Esophagus (tissue), 2 donors: Measurements from ENCODE around the gene VWA1. TPM values are rescaled to one million over a fixed set of nuclear protein-coding genes. Genes with fewer than 3 reads are reported as not detected.

Experiments
- H3K27ac ChIP-seq, 2 donors: one replicate each; pipeline ENCODE4 v1.5.1; 2013; ENCODE audit warnings: low read depth in 2 of 2, mild to moderate bottlenecking in 2 of 2, inconsistent platforms in 1 of 2, low read length in 1 of 2, moderate library complexity in 1 of 2
- H3K27me3 ChIP-seq, 2 donors: one replicate each; pipeline ENCODE4 v1.6.1; 2013; ENCODE audit warnings: low read length in 2 of 2, control low read depth in 1 of 2, mild to moderate bottlenecking in 1 of 2; ENCODE audit not compliant: insufficient read depth in 2 of 2, control insufficient read depth in 1 of 2
- H3K36me3 ChIP-seq, 2 donors: one replicate each; pipeline ENCODE4 v1.6.1; 2013; ENCODE audit warnings: low read length in 1 of 2; ENCODE audit not compliant: control insufficient read depth in 2 of 2, insufficient read depth in 2 of 2
- H3K4me1 ChIP-seq, 2 donors: one replicate each; pipeline ENCODE4 v1.6.1; 2013; ENCODE audit warnings: low read length in 1 of 2; ENCODE audit not compliant: control insufficient read depth in 2 of 2, insufficient read depth in 2 of 2
- H3K4me3 ChIP-seq, 2 donors: one replicate each; pipeline ENCODE4 v1.5.1; 2013; ENCODE audit warnings: low read length in 2 of 2, mild to moderate bottlenecking in 2 of 2, low read depth in 1 of 2, moderate library complexity in 1 of 2
- H3K9me3 ChIP-seq, 2 donors: one replicate each; pipeline ENCODE4 v1.6.1; 2013; ENCODE audit warnings: mild to moderate bottlenecking in 2 of 2, low read depth in 1 of 2, low read length in 1 of 2, moderate library complexity in 1 of 2; ENCODE audit not compliant: control insufficient read depth in 2 of 2, insufficient read depth in 1 of 2
- WGBS, 2 donors: extraction: QIAGEN DNeasy Blood & Tissue Kit; methylation state at CpG; one replicate each; pipeline ENCODE4 v1.1.7; 2013; 5-methylcytosine and 5-hydroxymethylcytosine counted together
- polyA plus RNA-seq, 2 donors: library from polyadenylated mRNA; stranded (reverse); fragments of 200-250 nt; gene quantifications; one replicate each; pipeline ENCODE4 v1.2.3, GENCODE V29; 2013
- donor health status: healthy with polysubstance abuse.
- donor health status: Bipolar disorder and iron deficiency.

Gene VWA1
- polyA plus RNA-seq, 2 donors, result 21.0 to 21.4 TPM

- H3K27me3 ChIP-seq, result no peaks in the 10 kb centered on the region
- H3K4me1 ChIP-seq, result peaks cover 20 to 26% of the 10 kb centered on the region in 2 donors
- no peak overlapping the region for H3K4me3 ChIP-seq
- H3K36me3 ChIP-seq, result no peaks in the 10 kb centered on the region
- no peaks in the 10 kb centered on the region for H3K9me3 ChIP-seq
- WGBS, 2 donors, result 65 to 69% methylated on average over 29 of the region's 29 CpGs
- H3K27ac ChIP-seq, result peak overlapping the region in 1 of 2 donors; percentile 29
Observed at GRCh38 chr1:1422465-1423244, 12.8 kb upstream of the VWA1 start.

GRCh38 chr1:1423245-1423597, 12.3 kb upstream of the VWA1 start:
- Histone ChIP-seq H3K27ac (no peak overlapping the region), H3K9me3 (no peaks in the 10 kb centered on the region), H3K4me3 (no peak overlapping the region), H3K27me3 (no peaks in the 10 kb centered on the region), H3K36me3 (no peaks in the 10 kb centered on the region), H3K4me1 (peaks cover 20 to 26% of the 10 kb centered on the region in 2 donors)
- WGBS, 2 donors, result 91 to 93% methylated on average over 7 of the region's 7 CpGs

GRCh38 chr1:1424707-1425106, 10.8 kb upstream of the VWA1 start:
- no peaks in the 10 kb centered on the region for H3K36me3 ChIP-seq
- no peaks in the 10 kb centered on the region for H3K9me3 ChIP-seq
- no peak overlapping the region for H3K4me3 ChIP-seq
- H3K27ac ChIP-seq, result no peak overlapping the region
- 85 to 88% methylated on average over 15 of the region's 15 CpGs for WGBS, 2 donors
- H3K27me3 ChIP-seq, result no peaks in the 10 kb centered on the region
- peaks cover 16 to 20% of the 10 kb centered on the region in 2 donors for H3K4me1 ChIP-seq

- H3K4me3 ChIP-seq, result no peak overlapping the region
- no peaks in the 10 kb centered on the region for H3K27me3 ChIP-seq
- H3K36me3 ChIP-seq, result no peaks in the 10 kb centered on the region
- WGBS, 2 donors, result 80 to 85% methylated on average over 12 of the region's 12 CpGs
- peaks cover 17 to 19% of the 10 kb centered on the region in 2 donors for H3K4me1 ChIP-seq
- no peaks in the 10 kb centered on the region for H3K9me3 ChIP-seq
- no peak overlapping the region for H3K27ac ChIP-seq
Observed at GRCh38 chr1:1425426-1425752, 10.1 kb upstream of the VWA1 start.

- Histone ChIP-seq H3K4me3 (no peak overlapping the region), H3K4me1 (peaks cover 15 to 16% of the 10 kb centered on the region in 2 donors), H3K27ac (no peak overlapping the region)
Observed at GRCh38 chr1:1425753-1426495, 9.6 kb upstream of the VWA1 start.

GRCh38 chr1:1426496-1427105, 8.9 kb upstream of the VWA1 start:
- WGBS, 2 donors, result 22 to 25% methylated on average over 9 to 19 of the region's 19 CpGs
- Histone ChIP-seq H3K9me3 (no peaks in the 10 kb centered on the region), H3K4me1 (peaks cover 9 to 15% of the 10 kb centered on the region in 2 donors), H3K4me3 (no peak overlapping the region), H3K27ac (peak overlapping the region in 1 of 2 donors; percentile 18), H3K36me3 (no peaks in the 10 kb centered on the region), H3K27me3 (no peaks in the 10 kb centered on the region)

More at GRCh38 chr1:1425753-1426495, 9.6 kb upstream of the VWA1 start:
- WGBS, 2 donors, result 39 to 40% methylated on average over 14 to 33 of the region's 33 CpGs
- no peaks in the 10 kb centered on the region for H3K27me3 ChIP-seq
- no peaks in the 10 kb centered on the region for H3K9me3 ChIP-seq
- H3K36me3 ChIP-seq, result no peaks in the 10 kb centered on the region

- Histone ChIP-seq H3K4me1 (peaks cover 12 to 18% of the 10 kb centered on the region in 2 donors), H3K4me3 (peak overlapping the region in 1 of 2 donors; percentile 41), H3K27ac (no peak overlapping the region), H3K9me3 (no peaks in the 10 kb centered on the region), H3K27me3 (no peaks in the 10 kb centered on the region), H3K36me3 (no peaks in the 10 kb centered on the region)
- WGBS, 2 donors, result 8 to 9% methylated on average over 49 to 66 of the region's 66 CpGs
Observed at GRCh38 chr1:1427106-1427819, 8.2 kb upstream of the VWA1 start.

GRCh38 chr1:1427820-1428148, 7.7 kb upstream of the VWA1 start:
- peaks cover 17 to 21% of the 10 kb centered on the region in 2 donors for H3K4me1 ChIP-seq
- H3K9me3 ChIP-seq, result no peaks in the 10 kb centered on the region
- H3K27ac ChIP-seq, result no peak overlapping the region
- H3K27me3 ChIP-seq, result no peaks in the 10 kb centered on the region
- no peaks in the 10 kb centered on the region for H3K36me3 ChIP-seq
- peak overlapping the region in 1 of 2 donors; percentile 41 for H3K4me3 ChIP-seq
- WGBS, 2 donors, result 0 to 2% methylated on average over 9 to 20 of the region's 22 CpGs

- Histone ChIP-seq H3K27ac (no peak overlapping the region), H3K4me3 (no peak overlapping the region), H3K4me1 (peaks cover 20 to 22% of the 10 kb centered on the region in 2 donors), H3K27me3 (no peaks in the 10 kb centered on the region), H3K9me3 (no peaks in the 10 kb centered on the region), H3K36me3 (no peaks in the 10 kb centered on the region)
- WGBS, 2 donors, result 67 to 69% methylated on average over 13 to 19 of the region's 19 CpGs
Observed at GRCh38 chr1:1428174-1428573, 7.3 kb upstream of the VWA1 start.
